Fibroblast of villous mesenchyme (primary cell): ENCODE results near the gene PCOLCE2. TPM values are rescaled to one million over a fixed set of nuclear protein-coding genes. Genes with fewer than 3 reads are reported as not detected.
A peak's percentile ranks its signal among the peaks of the same experiment; 100 is the strongest.
"Not testable (repeated sequence)": the region's sequence is repeated elsewhere in the genome, so short reads cannot be mapped to it uniquely, and the experiment has no call there.

Source experiments
- DNase-seq: peaks from one replicate; pipeline ENCODE4 v3.0.0-alpha.2; 2010; ENCODE audit warnings: low read depth
- H3K4me3 ChIP-seq: 2 replicates; pipeline ENCODE4 v1.5.1; 2011; ENCODE audit warnings: low read depth, mild to moderate bottlenecking, low read length
- total RNA-seq: library from RNA; depleted of rRNA; stranded (reverse); fragments of >200 nt; gene quantifications from 2 replicates; pipeline ENCODE4 v1.2.3, GENCODE V29; 2012
- TF ChIP-seq, protein P1 (sequence below): IDR thresholded peaks from 2 replicates; pipeline ENCODE4 v1.5.1; 2012; ENCODE audit warnings: low read depth, mild to moderate bottlenecking, low read length; ENCODE audit not compliant: insufficient read depth

Gene PCOLCE2
- total RNA-seq, 1 donor, result under 0.01 TPM

DNA sequence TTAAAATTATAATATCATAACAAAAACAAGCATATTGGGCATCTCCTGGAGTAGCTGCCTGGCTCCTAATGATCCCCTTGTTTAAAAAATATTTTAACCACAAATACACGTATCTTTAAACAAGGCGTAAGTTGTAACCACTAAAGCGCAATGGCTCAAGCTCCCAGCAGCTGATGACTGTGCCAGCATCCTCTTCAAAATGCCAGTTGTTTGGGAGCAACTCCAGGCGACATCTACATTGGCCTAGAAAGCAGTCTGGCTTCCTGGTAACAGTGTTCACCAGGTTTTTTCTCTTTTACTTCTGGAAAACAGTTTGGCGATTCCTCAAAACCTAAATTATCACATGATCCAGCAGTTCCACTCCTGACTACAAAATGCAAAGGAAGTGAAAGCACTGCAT is 13.8 kb downstream of the PCOLCE2 start:
- H3K4me3 ChIP-seq, result no peak overlapping the region
- TF ChIP-seq, protein P1, sequence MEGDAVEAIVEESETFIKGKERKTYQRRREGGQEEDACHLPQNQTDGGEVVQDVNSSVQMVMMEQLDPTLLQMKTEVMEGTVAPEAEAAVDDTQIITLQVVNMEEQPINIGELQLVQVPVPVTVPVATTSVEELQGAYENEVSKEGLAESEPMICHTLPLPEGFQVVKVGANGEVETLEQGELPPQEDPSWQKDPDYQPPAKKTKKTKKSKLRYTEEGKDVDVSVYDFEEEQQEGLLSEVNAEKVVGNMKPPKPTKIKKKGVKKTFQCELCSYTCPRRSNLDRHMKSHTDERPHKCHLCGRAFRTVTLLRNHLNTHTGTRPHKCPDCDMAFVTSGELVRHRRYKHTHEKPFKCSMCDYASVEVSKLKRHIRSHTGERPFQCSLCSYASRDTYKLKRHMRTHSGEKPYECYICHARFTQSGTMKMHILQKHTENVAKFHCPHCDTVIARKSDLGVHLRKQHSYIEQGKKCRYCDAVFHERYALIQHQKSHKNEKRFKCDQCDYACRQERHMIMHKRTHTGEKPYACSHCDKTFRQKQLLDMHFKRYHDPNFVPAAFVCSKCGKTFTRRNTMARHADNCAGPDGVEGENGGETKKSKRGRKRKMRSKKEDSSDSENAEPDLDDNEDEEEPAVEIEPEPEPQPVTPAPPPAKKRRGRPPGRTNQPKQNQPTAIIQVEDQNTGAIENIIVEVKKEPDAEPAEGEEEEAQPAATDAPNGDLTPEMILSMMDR, result no peak
- DNase-seq, result no peak

DNA sequence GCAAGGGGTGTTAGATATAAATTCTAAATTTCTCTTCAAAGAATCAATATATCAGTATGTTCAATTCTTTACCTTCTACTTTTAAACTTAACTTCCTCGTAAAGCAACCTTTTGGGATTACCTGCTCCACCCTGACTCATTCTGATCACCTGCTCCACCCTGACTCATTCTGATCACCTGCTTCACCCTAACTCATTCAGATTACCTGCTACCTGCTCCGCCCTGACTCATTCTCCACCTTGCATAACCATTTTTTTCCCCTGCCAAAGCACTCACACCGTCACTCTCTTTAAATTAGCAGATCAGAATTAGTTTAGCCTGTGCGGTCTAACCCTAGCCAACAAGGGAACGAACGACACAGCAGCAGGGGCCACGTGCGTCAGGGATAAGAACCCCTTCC is 20.5 kb downstream of the PCOLCE2 start:
- not testable (repeated sequence) for H3K4me3 ChIP-seq, DNase-seq

DNA sequence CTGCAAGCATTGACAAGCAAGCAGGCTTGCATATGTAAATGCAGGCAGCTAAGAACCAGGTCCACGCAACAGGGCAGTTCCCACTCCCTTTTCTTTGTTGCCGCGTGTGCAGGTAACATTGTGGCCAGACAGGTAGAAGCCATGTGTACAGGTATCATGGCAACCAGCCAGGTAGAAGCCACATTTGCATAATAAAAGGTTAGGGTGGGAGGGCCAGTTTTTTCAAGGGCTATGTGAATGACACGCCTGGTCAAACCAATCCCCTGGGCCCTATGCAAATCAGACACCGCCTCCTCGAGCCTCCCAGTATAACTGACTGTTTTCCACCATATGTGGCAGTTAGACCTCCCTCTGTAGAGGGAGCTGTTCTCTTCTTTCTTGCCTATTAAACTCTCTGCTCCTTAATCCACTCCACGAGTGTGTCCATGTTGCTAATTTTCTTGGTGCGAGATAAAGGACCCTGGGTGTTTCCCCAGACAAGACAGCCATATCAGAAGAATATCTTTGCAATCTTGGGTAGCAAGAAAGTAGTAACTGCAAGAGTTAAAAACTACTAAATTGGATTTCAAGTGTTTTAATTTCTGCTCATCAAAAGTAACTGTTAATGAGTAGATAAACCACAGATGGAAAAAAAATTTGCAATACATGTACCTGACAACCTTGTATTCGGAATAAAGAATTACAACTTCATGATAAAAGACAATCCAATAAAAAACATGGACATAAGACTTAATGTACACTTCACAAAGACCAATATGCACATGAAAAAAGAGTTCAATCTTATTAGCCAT is 21.8 kb downstream of the PCOLCE2 start:
- TF ChIP-seq, protein P1, result peak; percentile 9
- no peak overlapping the region for H3K4me3 ChIP-seq
- no peak for DNase-seq

DNA sequence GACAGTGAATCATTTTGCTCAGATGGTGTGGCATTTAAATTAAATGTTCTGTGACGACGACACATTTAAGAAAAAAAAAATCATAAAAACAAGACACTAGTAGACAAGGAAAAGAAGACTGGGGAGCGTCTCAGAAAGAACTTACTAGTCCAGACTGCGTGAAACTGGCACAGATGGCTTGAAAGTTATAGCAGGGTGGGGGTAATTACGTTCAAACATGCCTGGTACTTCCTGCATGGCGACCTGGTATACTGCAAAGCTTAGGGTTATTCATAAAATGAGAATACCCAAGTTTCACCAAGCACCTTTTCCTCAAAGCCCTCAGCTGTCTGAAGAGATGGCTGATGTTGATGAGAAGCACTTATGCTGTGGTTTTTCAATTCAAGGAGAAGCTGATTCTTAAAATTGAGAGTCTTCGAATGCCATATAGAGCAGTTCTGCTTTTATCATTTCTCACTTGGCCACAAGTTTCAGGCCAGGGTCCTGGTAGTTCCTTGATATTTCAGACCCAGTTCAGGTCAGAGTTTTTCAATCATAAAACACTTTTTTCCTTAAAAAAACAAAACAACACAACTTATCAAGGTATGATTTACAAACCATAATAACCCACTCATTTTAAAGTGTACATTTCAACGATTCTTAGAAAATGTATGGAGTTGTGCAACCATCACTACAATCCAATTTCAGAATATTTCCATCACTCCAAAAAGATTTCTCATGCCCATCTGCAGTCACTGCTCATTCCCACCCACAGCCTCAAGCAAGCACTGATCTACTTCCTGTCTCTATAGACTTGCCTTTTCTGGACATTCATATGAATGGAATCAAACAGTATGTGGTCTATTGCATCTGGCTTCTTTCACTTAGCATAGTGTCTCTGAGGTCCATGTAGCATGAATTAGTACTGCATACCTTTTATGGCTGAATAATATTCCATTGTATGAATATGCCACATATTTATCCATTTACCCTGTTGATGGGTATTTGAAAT is 24.7 kb downstream of the PCOLCE2 start:
- DNase-seq, result no peak
- TF ChIP-seq, protein P1, result no peak
- no peak overlapping the region for H3K4me3 ChIP-seq

DNA sequence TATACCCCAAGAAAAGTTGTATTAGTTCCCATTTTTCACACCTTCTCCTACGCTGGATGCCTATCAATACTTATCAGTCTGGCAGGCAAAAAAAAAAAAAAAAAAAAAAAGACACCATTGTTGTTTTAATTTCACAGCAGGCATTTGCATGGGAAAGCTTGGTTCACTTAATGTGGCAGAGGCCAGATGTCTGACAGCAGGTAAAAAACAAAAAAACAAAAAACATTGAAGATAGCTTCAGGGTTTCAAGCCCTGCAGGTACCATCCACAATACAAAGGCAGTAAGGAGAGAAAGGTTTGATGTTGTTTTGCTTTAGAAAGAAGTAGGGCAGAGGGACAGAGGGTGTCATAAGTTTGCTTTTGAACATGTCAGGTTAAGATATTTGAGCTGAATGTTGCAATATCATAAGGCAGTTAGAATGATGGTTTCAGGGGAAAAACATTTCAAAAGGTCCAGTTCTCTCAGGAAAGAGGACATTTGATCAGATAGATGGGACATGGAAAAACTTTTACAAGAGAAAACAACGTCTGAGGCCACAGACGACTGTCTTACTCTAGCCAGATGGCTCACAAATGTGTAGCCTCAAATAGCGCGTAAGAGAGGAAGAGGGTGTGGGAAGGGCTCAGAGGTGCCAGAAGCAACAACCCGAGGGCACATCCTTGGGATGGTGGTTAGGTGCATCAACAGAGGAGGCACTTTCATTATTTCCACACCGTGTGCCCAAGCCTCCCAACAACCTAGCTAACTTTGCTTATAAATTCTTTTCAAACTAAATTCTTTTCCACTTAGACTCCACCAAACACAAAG is 25.7 kb downstream of the PCOLCE2 start:
- TF ChIP-seq, protein P1, result no peak
- DNase-seq, result peak; percentile 68
- H3K4me3 ChIP-seq, result no peak overlapping the region

DNA sequence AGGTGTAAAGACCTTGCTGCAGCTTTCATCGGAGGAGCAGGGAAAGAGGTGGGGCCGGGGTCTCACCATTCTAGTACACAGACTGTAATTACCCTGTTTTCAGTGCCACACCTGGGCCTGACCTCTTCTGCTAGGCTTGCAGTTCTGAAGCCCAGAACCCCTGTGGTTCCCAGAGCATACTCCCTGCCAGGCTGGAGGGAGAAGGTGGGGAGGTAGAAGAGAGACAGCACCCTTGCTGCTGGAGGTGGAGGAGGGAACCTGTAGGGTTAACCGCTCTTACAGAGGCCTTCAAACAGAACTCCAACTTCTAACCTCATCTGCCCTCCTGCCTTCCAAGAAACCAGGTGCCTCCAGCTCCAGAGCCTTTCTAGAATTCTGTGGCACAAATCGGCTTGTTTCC is 27.0 kb downstream of the PCOLCE2 start:
- no peak overlapping the region for H3K4me3 ChIP-seq
- DNase-seq, result no peak
- TF ChIP-seq, protein P1, result no peak

DNA sequence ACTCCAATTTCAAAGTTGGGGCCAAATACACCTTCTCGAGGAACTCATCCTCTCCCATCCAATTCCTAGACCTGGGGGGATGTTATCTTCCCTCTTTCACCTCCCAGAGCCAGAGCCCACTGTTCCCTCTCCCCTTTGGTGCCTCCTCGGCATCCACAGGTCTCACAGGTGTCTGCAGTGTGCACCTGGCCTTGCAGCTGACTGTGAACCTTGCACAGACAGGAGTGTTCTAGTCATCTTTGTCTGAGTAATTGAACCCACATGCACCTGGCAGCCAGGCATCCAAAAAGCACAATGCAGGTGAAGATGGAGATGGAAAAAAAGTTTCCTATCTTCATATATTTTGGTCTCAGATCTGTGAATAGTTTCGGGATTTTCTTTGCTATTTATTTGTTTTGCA is 30.8 kb downstream of the PCOLCE2 start:
- H3K4me3 ChIP-seq, result no peak overlapping the region
- TF ChIP-seq, protein P1, result no peak
- no peak for DNase-seq
